Medulla oblongata (tissue), 1 donor: Measurements from ENCODE around the gene DMD.
A peak's percentile ranks its signal among the peaks of the same experiment; 100 is the strongest.
"Not testable (repeated sequence)": the region's sequence is repeated elsewhere in the genome, so short reads cannot be mapped to it uniquely, and the experiment has no call there.

Source experiments
- DNase-seq: peaks from one replicate; pipeline ENCODE4 v3.0.0-alpha.2; 2015; ENCODE audit errors: extremely low spot score

Gene DMD

DNA sequence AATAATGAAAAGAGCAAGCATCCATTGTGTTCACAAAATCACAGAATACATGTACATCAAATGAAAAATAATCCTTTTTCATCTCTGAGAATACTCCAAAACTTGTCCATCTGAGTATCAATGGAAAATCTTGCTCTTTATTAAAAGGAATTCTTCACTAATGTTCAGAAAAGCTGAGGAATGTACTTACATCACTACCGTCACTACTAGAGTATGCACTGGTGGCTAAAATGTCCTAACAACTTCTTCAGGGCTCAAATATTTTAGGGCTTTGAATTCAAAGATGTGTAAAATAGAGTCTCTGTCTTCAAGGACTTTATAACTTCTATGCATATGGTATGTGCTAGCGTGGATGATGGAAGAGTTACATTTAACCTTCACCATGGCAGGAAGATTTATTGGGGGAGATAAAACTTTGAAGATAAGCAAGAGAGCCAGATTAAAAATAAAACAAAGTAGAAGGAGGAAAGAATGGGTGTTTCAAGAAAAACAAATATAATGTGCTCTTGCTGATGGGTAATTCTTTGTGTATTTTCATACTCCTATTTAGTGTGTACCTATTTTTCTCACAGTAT, 55.1 kb downstream of the DMD start:
- no peak for DNase-seq

- DNase-seq: no peak
Observed at GRCh38 chrX:33149580-33149979, 61.8 kb downstream of the DMD start.

DNA sequence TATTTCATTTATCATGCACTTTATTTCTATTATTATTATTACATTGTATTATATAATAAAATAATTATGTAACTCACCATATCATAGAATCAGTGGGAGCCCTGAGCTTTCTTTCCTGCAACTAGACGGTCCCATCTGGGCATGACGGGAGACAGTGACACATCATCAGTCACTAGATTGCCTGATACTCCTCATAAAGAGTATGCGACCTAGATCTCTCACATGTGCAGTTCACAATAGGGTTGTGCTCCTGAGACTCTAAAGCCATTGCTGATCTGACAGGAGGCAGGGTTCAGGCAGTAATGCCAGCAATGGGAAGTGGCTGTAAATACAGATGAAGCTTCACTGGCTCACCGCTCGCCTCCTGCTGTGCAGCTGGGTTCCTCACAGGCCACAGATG, 62.3 kb downstream of the DMD start:
- no peak for DNase-seq

GRCh38 chrX:33142331-33142730, 69.0 kb downstream of the DMD start:
- DNase-seq: no peak

- no peak for DNase-seq
Observed at GRCh38 chrX:33138677-33139249, 72.6 kb downstream of the DMD start.

GRCh38 chrX:33134164-33134563, 77.2 kb downstream of the DMD start:
- DNase-seq: no peak

DNA sequence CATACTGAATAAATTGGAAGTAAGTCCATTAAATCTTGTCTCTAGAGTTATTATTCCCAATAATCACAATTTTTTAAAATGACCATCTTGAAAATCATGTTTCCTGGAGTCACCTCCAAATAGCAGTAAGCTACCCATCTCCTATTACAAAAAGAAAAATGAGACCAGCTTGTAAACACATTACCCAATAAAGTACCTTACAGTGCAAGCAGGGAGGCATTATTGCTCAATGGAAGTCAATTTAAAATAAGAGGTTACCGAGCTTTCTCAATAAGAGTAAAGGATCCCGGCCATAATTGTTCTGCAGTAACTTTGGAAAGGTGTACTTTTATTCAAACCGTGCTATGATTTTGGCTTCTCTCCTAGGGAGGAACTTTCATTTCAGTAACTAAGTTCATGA, 78.0 kb downstream of the DMD start:
- no peak for DNase-seq

GRCh38 chrX:33132569-33132968, 78.8 kb downstream of the DMD start:
- DNase-seq: no peak

DNA sequence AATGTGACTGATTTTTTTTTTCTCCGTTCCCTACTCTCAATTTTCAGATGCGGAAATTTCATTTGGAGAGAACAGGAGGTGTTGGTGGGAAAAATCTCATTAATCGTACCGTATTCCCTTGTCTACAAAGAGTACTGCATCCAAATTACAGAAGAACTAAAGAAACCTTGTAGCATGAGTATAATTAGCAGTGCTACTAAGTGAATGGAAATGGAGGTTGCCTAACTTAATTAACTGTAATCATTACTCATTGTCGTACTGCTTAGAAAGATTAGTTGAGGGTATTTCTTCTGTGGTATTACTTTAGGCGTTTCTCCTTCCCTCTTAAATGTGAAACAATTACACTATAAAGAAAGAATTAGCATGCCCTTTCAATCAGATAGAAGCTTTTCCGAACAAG, 81.7 kb downstream of the DMD start:
- no peak for DNase-seq

DNA sequence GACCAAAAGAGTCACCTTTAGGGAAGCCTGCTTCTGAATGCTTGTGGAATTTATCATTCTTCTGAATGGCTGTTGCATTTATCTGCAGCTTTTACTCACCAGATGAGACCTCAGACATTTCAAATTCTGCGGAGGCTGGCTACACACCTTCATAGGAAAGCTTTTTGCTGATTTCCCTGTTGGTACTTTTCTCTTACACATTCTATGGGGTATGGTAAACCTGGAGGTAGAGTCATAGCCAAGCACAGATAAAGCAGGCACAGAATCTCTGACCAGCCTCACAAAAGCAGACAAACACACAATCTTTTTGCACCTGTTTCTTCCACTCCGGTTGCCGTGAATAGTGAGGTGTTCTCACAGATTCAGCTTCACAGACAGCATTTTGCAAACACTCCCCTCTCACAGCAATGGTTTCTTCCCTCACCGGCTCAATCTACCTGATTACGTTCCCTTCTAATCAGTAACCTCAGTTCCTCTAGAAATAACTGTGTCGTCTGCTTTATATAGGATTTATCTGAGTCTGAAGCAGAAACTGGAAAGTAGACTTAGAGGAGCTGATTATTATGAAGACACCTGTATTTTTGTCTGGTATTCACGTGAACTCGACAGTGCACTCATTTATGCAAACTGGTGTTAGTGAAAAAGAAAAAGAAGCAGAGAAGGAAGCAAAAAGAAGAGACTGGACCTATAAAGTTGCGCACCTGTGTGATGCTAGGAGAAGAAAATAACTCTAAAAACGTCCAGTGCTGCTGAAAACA, 83.1 kb downstream of the DMD start:
- no peak for DNase-seq

GRCh38 chrX:33126469-33126868, 84.9 kb downstream of the DMD start:
- DNase-seq: no peak

DNA sequence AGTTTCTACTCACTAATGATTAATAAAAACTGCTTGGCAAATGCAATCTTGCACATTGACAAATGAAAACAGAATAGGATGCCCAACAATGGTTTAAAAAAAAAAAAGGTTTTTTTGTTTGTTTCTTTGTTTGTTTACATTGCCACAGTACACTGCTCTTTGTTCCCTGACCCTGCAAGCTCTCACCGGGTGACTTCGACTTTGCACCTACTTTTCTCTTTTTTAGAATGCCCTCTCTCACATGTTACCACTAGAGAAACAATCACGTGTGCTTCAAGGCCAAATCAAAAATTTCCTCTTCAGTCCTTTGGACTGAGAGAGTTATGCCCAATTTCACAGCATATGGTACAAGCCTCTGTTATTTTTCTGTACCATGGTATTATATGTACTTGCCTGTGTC, 101.5 kb downstream of the DMD start:
- no peak for DNase-seq

DNA sequence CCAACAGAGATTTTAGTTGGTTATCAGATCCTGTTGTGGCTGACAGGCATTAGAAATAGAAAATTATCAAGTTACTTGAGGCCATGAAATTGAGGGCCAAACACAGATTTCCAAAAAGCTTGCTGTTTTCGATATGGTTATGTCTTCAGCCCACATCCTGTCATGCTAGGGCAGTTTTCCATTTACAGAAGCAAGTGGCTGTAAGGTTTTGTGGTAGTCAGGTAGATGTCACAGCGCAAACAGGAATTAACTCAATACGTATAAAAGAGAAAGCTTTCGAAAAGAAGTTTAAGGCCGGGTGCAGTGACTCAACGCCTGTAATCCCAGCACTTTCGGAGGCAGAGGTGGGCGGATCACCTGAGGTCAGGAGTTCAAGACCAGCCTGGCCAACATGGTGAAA, 104.6 kb downstream of the DMD start:
- DNase-seq: no peak

DNA sequence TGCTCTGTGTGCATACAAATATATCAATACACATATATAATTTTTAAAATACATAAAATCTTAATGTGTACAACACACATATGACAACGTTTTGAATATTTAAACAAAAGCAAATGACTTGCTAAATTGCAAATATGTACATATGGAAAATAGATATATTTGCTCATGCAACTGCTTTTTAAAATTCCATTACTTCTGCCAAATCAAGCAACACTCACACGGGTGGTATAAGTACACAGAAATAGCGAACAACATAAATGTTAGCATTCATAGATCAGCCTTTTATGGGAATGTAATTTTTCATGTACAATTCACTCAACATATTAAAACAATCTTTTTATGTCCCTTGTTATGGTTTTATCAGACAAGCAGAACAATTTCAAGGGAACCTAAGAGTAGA, 116.3 kb downstream of the DMD start:
- no peak for DNase-seq

DNA sequence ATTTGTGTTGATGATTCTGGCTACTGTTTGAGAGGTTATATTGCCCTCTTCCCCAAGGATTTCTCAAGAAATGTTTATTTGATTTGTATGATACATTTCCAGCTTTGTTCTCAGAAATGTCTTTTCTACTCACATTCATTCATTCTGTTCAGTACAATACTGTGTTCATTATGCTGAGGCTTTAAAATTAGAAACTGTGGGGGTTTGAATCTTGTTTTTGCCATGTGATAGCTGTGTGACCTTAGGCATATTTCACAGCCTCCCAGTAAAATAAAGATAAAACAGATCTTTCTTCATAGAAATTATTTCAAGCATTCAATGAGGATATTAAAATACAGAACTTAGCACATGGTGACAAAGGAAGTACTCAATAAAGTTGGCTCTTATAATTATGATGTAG, 123.9 kb downstream of the DMD start:
- DNase-seq: no peak

- no peak for DNase-seq
Observed at GRCh38 chrX:33086886-33087285, 124.5 kb downstream of the DMD start.

- DNase-seq: no peak
Observed at GRCh38 chrX:33082371-33082770, 129.0 kb downstream of the DMD start.

- DNase-seq: no peak
Observed at GRCh38 chrX:33078273-33078672, 133.1 kb downstream of the DMD start.

DNA sequence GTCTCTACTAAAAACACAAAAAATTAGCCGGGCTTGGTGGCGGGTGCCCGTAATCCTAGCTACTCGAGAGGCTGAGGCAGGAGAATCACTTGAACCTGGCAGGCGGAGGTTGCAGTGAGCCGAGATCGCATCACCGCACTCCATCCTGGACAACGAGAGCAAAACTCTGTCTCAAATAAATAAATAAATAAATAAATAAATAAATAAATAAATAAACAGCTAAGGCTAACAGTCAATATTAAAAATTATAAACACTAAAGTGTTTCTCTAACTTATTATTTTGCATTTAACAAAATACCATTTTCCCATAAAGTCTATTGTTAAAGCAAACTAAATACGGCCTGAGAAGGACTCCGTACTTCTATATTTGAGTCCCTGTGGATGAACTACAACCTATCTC, 137.7 kb downstream of the DMD start:
- DNase-seq: not testable (repeated sequence)

DNA sequence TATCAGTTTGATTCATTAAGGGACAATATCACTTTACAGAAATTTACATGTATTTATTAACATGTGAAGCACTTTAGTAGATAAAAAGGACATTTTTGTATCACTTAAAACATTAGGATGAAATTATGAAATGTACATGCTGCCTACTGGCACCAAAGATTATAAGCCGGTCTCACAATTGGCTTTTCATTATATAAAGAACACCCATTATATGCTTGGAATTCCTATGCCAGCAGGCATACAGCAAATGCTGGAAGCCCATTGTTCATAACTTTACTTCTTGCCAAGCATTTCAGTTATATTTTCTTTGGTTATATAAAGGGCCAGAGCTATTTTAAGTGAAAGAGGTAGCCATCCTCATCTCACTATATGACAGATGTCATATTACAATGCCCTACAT, 145.9 kb downstream of the DMD start:
- no peak for DNase-seq

GRCh38 chrX:33062041-33062440, 149.3 kb downstream of the DMD start:
- DNase-seq: peak; percentile 35

GRCh38 chrX:33053001-33053400, 158.3 kb downstream of the DMD start:
- no peak for DNase-seq

DNA sequence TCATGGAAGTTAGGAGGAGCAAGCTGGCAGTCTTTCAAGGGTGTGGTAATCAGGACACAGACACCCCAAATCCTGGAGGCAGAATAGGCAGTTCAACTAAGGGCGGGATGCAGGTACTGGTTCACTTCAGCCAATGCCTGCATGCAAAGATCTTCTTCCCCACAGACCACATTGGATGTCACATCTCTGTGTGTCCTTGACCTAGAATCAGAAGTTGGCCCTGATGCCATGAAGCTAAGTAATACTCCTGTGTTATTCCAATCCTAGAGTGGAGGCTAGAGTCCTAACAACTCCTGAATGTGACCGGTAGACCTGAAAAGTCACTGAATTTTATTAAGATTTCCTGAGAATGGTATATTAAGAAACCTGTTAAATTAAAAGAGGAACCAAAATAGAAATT, 165.5 kb downstream of the DMD start:
- DNase-seq: no peak

- no peak for DNase-seq
Observed at GRCh38 chrX:33045245-33045644, 166.1 kb downstream of the DMD start.
